HG02970 (cell line): ENCODE results near the gene THOP1.
A peak's percentile ranks its signal among the peaks of the same experiment; 100 is the strongest.
"Not testable (repeated sequence)": the region's sequence is repeated elsewhere in the genome, so short reads cannot be mapped to it uniquely, and the experiment has no call there.

Source experiments
- ATAC-seq: cut with Tn5 transposase; IDR thresholded peaks from one replicate; pipeline ENCODE4 v1.9.1; 2021; ENCODE audit warnings: mild to moderate bottlenecking, moderate library complexity, moderate number of reproducible peaks; ENCODE audit not compliant: unreplicated experiment, low FRiP score

THOP1 gene

GRCh38 chr19:2813235-2814160, 28.2 kb downstream of the THOP1 start:
- ATAC-seq: no peak

DNA sequence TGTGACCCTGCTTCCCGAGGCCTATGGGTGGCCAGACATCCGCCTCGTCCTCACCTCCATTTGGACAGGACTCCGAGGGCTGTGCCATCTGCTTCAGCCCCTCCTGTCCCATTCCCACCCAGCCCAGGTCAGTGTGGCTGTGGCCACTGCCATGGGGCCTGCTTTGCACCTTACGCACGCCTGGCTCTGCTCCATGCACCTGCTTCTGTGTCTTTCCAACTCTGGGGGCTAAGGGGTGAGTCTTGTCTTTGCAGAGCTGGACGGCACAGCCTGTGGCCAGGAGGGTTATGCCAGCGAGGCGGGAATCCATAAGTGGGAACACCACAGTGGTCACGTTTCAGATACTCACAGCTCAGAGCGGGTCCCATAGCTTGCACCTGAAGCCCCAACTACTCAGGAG, 29.1 kb downstream of the THOP1 start:
- ATAC-seq: no peak

DNA sequence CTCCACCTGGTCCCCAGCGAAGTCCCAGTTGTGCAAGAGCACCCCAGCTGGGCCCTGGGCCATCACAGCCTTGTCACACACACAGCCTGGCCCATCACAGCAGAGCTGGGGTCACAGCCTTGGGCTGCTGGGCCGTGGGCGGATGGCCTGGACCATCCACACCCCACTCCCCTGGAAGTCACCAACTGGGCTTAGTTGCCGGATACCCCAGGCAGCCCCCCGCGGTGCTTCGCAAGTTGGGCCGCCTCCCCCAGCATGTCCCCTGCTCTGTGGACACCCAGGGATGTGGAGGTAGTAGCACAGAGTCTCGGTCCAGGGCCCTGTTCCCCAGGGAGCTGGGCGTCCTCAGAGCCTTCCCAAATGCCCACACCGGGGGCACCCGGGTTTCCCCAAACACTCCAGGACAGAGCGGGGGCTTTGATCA, 29.9 kb downstream of the THOP1 start:
- no peak for ATAC-seq

- no peak for ATAC-seq
Measured at GRCh38 chr19:2815923-2816322, 30.6 kb downstream of the THOP1 start.

DNA sequence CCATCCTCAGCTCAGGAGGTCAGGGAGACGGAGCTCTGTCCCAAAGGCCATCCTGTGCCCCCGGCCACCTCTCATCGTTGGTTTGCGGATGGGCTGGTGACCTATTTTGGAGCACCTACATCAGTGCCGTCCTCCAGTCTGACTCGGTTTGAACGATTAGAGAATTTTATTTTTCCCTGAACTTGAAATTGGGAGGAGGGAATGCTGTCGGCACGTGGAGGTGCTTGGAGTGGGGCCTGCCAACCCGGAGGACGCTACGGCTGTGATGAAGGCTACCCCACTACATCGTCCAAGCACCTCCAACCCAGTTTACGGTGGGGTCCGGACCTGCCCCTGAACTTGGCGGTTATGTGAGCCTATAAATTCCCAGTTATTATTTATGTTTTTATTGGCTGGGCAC, 31.3 kb downstream of the THOP1 start:
- no peak for ATAC-seq

GRCh38 chr19:2817237-2817829, 32.0 kb downstream of the THOP1 start:
- not testable (repeated sequence) for ATAC-seq

DNA sequence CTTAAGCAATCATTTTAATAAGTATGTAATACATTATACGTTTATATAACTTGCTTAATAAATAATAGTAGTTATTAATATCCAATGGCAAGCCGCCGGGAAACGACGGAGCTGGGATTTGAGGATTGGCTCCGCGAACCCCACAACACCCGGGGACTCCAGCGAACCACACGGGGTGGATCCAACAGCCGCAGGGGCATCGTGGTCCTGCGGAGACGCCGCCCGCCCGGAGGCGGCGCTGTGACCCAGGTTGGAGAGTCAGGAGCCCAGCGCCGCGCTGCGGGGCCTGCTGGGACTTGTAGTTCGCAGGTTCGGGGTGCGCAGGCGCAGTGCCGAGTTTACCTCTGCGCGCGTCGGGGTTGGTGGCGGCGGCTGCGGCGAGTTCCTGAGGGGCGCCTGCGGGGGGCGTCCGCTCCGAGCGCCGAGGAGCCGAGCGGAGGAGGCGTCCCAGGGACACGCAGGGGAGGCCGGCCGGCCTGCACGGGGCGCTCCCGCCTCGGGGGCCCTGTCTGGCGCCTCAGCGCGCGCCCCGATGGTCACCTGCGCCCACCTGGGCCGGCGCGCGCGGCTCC, 34.3 kb downstream of the THOP1 start, which contains the start of gene ZNF554:
ZNF554 (plus strand) TSS at position 329 of the 572 bp plus-strand sequence; CDS start at position 533, 204 bp downstream.
- peak; percentile 92 for ATAC-seq

GRCh38 chr19:2820112-2820702, 34.9 kb downstream of the THOP1 start:
- peak; percentile 19 for ATAC-seq

DNA sequence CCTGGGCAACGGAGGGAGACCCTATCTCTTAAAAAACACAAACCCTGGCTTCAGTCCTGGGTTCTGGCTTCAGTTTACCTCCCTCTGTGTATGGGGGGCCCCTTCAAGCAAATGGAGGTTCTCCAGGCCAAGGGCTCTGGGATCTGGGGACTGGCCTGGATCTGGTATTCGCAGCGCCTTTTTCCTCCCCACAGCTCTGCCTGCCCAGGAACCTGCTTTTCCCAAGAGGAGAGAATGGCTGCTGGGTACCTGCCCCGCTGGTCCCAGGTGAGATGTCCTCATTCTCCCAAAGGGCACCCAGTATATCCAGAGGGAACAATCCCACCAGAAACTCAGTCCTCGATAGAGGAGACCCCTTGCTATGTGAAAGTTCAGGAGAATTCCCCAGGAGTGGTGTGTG, 37.5 kb downstream of the THOP1 start:
- no peak for ATAC-seq

DNA sequence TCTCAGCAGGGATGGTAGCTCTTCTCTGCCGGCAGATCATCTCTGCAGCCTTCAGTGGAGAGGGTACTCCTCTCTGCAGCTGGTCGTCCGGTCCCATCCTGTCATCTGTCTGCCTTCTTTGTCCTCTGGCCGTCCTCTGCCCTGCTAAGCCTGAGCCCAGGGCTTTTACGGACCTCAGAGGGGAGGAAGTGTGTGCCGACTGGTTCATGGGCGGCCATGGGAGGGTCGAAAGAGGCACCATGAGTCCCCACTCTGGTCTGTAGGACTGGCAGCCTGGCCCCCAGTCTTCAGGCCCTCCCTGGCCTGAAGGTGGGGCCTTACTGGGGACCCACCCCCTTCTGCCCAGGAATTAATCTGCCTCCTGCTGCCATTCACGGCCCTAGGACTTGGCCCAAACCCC, 38.3 kb downstream of the THOP1 start:
- ATAC-seq: no peak

GRCh38 chr19:2824129-2824528, 38.8 kb downstream of the THOP1 start:
- no peak for ATAC-seq

- no peak for ATAC-seq
Measured at GRCh38 chr19:2827022-2827421, 41.7 kb downstream of the THOP1 start.

GRCh38 chr19:2827840-2828489, 42.7 kb downstream of the THOP1 start:
- ATAC-seq: no peak

DNA sequence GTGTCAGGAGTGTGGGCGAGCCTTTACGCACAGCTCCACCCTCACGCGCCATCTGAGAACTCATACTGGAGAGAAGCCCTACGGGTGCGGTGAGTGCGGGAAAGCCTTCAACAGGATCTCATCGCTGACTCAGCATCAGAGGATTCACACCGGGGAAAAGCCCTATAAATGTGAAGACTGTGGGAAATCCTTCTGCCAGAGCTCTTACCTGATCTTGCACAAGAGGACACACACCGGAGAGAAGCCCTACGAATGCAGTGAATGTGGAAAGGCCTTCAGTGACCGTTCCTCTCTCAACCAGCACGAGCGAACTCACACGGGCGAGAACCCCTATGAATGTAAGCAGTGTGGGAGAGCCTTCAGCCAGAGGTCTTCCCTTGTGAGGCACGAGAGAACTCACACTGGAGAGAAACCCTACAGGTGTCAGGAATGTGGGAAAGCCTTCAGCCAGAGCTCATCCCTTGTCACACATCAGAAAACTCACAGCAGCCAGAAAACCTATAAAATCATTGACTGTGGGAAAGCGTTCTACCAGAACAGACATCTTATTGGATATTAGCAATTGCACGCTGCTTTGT, 49.1 kb downstream of the THOP1 start:
- no peak for ATAC-seq

DNA sequence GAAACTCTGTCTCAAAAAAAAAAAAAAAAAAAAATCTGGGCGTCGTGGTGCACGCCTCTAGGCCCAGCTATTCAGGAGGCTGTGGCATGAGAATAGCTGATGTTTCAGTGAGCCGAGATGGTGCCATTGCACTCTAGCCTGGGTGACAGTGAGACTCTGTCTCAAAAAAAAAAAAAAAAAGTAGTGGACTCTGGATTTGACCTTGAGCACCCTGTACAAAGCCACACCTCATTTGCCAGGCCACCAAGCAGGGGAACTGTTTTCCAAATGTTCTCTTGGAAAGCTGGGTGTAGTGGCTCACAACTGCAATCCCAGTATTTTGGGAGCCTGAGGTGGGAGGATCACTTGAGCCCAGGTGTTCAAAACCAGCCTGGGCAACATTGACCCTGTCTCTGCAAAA, 52.1 kb downstream of the THOP1 start:
- no peak for ATAC-seq

- peak; percentile 90 for ATAC-seq
Measured at GRCh38 chr19:2840794-2841791, 55.8 kb downstream of the THOP1 start, which contains the start of gene ZNF555. TSS of gene ZNF555 (plus strand) at chr19:2841475. CDS start at chr19:2841573, 98 bp downstream.

DNA sequence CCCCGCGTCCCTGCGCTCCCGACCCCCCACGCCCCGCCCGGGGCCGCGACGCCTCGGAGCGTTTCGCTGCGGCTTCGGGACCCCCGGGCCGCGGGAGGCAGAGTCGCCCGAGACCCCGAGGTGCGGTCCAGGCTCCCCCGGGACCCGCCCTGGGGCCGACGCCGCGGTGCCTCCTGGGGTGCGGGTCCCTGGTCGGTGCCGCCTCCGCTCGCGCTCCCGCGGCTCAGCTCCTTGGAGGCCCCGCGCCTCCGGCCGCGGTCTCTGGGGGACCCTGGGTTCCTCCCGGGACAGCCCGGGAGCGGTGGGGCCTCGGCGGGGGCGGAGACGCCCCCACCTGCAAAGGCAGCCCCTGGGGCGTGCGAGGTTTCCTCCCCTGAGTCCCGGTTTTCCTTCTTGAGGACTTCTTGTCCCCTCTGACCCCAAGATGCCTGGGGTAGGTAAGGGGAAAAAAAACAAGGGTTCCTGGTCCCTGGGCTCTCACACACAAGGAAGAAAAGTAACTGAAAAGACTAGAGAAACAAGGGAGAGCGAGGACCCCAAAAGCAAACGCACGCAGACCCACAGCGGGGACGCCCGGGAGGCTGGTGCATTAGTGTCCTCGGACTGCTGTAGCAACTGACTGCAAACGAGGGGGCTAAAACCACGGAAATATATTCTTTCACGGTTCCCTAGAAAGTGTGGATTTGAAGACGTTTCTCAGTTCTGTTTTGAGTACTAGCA, 56.7 kb downstream of the THOP1 start:
- no peak for ATAC-seq

DNA sequence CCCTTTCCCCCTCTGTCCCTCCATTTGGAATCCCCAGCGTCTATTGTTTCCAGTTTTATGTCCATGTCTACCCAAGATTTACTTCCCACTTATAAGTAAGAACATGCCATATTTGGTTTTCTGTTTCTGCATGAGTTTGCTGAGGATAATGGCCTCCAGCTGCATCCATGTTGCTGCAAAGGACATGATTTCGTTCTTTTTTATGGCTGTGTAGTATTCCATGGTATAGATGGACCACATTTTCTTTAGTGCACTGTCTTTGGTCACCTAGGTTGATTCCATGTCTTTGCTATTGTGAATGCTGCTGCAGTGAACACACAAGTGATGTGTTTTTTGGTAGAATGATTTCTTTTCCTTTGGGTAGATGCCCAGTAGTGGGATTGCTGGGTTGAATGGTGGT, 59.8 kb downstream of the THOP1 start:
- ATAC-seq: no peak
